ENCODE results near the gene SELPLG. TPM values are rescaled to one million over a fixed set of nuclear protein-coding genes. Genes with fewer than 3 reads are reported as not detected.

The SELPLG gene, protein sequence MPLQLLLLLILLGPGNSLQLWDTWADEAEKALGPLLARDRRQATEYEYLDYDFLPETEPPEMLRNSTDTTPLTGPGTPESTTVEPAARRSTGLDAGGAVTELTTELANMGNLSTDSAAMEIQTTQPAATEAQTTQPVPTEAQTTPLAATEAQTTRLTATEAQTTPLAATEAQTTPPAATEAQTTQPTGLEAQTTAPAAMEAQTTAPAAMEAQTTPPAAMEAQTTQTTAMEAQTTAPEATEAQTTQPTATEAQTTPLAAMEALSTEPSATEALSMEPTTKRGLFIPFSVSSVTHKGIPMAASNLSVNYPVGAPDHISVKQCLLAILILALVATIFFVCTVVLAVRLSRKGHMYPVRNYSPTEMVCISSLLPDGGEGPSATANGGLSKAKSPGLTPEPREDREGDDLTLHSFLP
- 0.33 to 0.47 TPM in 2 of 3 replicates, not detected in the other for total RNA-seq

DNA sequence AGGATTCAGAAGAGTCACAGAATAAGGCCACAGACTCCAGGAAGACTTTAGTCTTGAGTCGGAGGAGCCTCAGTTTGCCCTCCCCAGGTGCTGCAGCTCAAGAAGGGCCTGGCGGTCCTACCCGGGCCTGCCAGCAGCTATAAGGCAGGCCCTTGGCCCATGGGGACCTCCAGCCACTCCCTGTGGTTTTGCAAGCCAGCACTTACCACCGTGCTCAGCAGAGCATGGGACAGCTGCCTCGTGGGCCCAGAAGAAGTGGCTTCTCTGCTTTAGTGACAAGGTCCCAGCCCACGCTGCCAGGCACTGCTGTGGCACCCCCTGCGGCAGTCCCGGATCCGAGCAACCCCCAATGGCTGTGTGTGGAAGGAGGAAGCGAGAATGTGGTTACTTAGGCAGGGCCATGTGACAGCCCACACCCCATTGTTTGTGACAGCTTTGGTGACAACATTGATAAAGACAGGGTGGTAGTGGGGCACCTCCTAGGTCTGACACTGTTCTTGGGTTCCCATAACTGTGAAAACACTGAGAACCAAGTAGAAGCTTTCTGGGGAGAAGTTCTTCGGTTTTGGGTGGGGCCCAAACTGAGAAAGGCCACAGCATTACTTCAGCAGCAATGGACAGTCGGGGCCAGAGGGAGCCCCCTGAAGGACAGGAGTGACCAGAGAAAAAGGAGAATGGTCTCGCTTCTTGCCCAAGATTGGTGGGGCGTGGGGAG lies at the start of gene SELPLG:
SELPLG (minus strand) TSS at position 361 of the 715 bp plus-strand sequence. CDS start 9,587 bp downstream, outside the sequence.
- Mint-ChIP-seq H3K36me3 (no peaks in the 10 kb centered on the region), H3K27me3 (ENCODE audit: low read depth) (no peaks in the 10 kb centered on the region), H3K4me3 (no peak within 1 kb of the TSS), H3K27ac (no peak within 1 kb of the TSS), H3K9me3 (no peaks in the 10 kb centered on the region), H3K4me1 (peaks cover 41% of the 10 kb centered on the region)
- no peak for DNase-seq (ENCODE audit: low spot score in 2 of 2, unreplicated experiment in 2 of 2)
- TF ChIP-seq, protein P1, sequence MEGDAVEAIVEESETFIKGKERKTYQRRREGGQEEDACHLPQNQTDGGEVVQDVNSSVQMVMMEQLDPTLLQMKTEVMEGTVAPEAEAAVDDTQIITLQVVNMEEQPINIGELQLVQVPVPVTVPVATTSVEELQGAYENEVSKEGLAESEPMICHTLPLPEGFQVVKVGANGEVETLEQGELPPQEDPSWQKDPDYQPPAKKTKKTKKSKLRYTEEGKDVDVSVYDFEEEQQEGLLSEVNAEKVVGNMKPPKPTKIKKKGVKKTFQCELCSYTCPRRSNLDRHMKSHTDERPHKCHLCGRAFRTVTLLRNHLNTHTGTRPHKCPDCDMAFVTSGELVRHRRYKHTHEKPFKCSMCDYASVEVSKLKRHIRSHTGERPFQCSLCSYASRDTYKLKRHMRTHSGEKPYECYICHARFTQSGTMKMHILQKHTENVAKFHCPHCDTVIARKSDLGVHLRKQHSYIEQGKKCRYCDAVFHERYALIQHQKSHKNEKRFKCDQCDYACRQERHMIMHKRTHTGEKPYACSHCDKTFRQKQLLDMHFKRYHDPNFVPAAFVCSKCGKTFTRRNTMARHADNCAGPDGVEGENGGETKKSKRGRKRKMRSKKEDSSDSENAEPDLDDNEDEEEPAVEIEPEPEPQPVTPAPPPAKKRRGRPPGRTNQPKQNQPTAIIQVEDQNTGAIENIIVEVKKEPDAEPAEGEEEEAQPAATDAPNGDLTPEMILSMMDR (IDR thresholded peaks at IDR 0.05; ENCODE audit: unreplicated experiment) = no peak

DNA sequence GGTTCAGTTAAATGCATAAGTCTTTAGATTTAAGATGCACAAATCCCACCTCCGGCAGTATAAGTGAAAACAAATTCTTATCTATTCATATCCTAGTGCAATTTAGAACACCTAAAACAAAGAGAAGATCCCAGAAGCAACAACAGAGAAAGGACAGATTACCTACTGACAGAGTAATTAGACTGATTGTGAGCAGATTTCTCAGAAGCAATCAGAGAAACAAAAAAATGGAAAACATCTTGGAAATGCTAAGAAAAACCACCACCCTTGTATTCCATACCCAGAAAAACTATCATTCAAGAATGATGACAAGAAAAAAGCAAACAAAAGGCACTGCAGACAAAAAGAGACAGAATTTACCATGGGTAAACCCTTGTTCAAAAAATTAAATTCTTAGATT lies 47.6 kb upstream of the SELPLG start:
- TF ChIP-seq, protein P1 (IDR thresholded peaks at IDR 0.05; ENCODE audit: unreplicated experiment) = no peak
- H3K4me3 Mint-ChIP-seq = no peak overlapping the region
- H3K9me3 Mint-ChIP-seq = peaks cover 6% of the 10 kb centered on the region
- peaks cover 7% of the 10 kb centered on the region for H3K36me3 Mint-ChIP-seq
- no peak for DNase-seq (ENCODE audit: low spot score in 2 of 2, unreplicated experiment in 2 of 2)
- H3K27me3 Mint-ChIP-seq (ENCODE audit: low read depth) = no peaks in the 10 kb centered on the region
- no peak overlapping the region for H3K27ac Mint-ChIP-seq
- H3K4me1 Mint-ChIP-seq = peaks cover 28% of the 10 kb centered on the region

DNA sequence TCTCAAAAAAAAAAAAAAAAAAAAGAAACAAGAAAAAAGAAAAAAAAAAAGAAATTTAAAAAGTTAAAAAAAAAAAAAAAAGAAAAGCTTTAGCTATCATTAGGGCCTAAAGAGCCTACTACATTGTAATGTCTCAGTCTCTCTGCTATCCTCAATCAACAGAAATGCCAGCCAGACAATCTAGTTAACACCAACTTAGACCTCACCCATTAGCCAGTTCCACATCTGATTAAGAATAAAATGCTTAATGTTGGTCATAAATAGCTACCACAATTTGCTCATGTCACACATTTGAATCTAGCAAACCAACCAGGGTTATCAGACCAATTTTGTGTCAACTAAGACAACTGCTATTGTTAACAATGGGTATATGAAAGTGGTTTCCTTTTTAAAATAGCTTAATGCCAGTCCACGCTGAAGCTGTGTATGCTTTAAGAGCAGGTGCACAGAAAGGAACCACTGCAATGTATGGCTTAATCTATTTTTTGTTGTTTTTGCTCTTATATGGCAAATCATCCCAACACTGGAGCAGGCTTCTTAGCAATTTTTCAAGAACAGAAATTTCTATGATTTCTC lies 45.5 kb upstream of the SELPLG start:
- Mint-ChIP-seq H3K9me3 (peaks cover 6% of the 10 kb centered on the region), H3K36me3 (peaks cover 17% of the 10 kb centered on the region), H3K4me1 (peaks cover 12% of the 10 kb centered on the region), H3K27me3 (ENCODE audit: low read depth) (no peaks in the 10 kb centered on the region), H3K4me3 (no peak overlapping the region), H3K27ac (no peak overlapping the region)
- DNase-seq (ENCODE audit: low spot score in 2 of 2, unreplicated experiment in 2 of 2) = no peak
- TF ChIP-seq, protein P1 (IDR thresholded peaks at IDR 0.05; ENCODE audit: unreplicated experiment) = no peak

DNA sequence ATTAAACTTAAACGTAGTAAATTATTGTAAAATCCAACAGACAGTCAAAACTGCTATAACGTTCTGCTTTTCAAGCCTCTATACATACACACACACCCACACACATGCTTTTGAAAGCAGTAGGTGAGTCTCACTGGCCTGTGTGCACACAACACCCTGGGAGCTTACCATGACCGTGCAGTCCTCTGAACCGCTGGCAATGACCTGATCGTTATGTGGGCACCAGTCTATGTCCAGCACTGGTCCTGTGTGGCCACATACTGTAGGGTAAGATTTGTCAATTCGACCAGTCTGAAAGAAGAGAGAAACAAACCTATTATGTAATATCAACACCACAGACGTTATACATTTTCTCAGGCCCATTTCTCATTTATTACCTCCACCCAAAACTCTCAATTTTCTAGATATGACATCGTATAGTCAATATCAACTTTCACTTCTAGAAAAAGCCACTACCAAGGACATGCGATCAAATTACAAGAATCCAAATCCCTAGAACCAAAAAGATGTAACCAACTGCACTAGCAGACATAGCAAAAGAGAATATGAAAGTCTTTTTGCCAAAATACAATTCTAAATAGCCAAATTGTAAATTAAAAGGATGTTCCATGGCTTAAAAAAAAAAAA lies 44.5 kb upstream of the SELPLG start:
- no peak for DNase-seq (ENCODE audit: low spot score in 2 of 2, unreplicated experiment in 2 of 2)
- H3K27ac Mint-ChIP-seq = no peak overlapping the region
- TF ChIP-seq, protein P1 (IDR thresholded peaks at IDR 0.05; ENCODE audit: unreplicated experiment) = no peak
- H3K4me3 Mint-ChIP-seq = no peak overlapping the region
- peaks cover 22% of the 10 kb centered on the region for H3K36me3 Mint-ChIP-seq
- H3K9me3 Mint-ChIP-seq = peaks cover 6% of the 10 kb centered on the region
- H3K4me1 Mint-ChIP-seq = peaks cover 10% of the 10 kb centered on the region
- no peaks in the 10 kb centered on the region for H3K27me3 Mint-ChIP-seq (ENCODE audit: low read depth)

DNA sequence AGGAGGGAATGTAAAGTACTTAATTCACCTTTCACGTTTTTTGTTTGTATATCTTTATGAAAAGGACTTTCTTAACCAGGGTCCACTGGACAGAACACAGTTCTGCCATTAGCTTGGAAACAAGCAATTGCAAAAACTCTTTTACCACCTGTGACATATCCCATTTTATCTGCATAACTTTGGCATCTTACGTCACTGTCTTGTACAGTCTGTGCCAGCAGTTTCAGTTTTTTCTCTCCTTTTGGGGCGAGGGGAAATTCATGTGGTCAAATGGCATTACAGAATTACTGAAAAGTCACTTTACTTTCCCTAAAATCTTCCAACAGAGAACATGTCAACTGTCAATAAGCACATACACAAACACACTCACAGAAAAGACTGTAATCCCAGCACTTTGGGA lies 43.7 kb upstream of the SELPLG start:
- Mint-ChIP-seq H3K27me3 (ENCODE audit: low read depth) (no peaks in the 10 kb centered on the region), H3K4me1 (peaks cover 10% of the 10 kb centered on the region), H3K9me3 (peaks cover 6% of the 10 kb centered on the region), H3K27ac (no peak overlapping the region), H3K4me3 (no peak overlapping the region), H3K36me3 (peaks cover 22% of the 10 kb centered on the region)
- TF ChIP-seq, protein P1 (IDR thresholded peaks at IDR 0.05; ENCODE audit: unreplicated experiment) = no peak
- no peak for DNase-seq (ENCODE audit: low spot score in 2 of 2, unreplicated experiment in 2 of 2)

Measured in mesothelial cell of epicardium (in vitro differentiated cells).